Measurements from ENCODE around the gene COL4A4. TPM values are rescaled to one million over a fixed set of nuclear protein-coding genes. Genes with fewer than 3 reads are reported as not detected.
A peak's percentile ranks its signal among the peaks of the same experiment; 100 is the strongest.

COL4A4 gene
- total and polyA plus RNA-seq, 2 donors (not counting 1 experiment from before 2014, with no cell fraction given) = 0.17 to 0.76 TPM

- no peaks in the 10 kb centered on the region for H3K36me3 ChIP-seq (ENCODE audit: control insufficient read depth, insufficient read depth, low read length)
- TF ChIP-seq EZH2 (IDR thresholded peaks at IDR 0.05; ENCODE audit: low read length, missing control alignments) (peak; percentile 54), CTCF (conservative IDR thresholded peaks at IDR 0.05 in 1 of 2, IDR thresholded peaks at IDR 0.05 in 1 of 2; ENCODE audit: low read depth in 1 of 2, low read length in 2 of 2) (no peak)
- H3K27me3 ChIP-seq (ENCODE audit: control insufficient read depth, insufficient read depth, low read length) = peaks cover 13% of the 10 kb centered on the region
- no peak overlapping the region for H3K27ac ChIP-seq (ENCODE audit: insufficient read depth, low read length)
- peak overlapping the region in 1 of 4 experiments; percentile 52 for H3K4me3 ChIP-seq (replicated peaks in 1 of 4; ENCODE audit: control extremely low read depth in 1 of 4, insufficient read depth in 1 of 4, low read depth in 3 of 4, low read length in 4 of 4)
- no peak overlapping the region for H3K9ac ChIP-seq (ENCODE audit: insufficient read depth, low read length)
- H4K20me1 ChIP-seq (ENCODE audit: control insufficient read depth, extremely low read depth, insufficient read depth, low read length) = no peaks in the 10 kb centered on the region
- no peaks in the 10 kb centered on the region for H3K9me3 ChIP-seq (ENCODE audit: control insufficient read depth, insufficient read depth, low read depth, low read length)
- peak overlapping the region; percentile 68 for H3K4me2 ChIP-seq (ENCODE audit: extremely low read depth, insufficient read depth, low read length)
- DNase-seq (ENCODE audit: low read depth in 2 of 2) = no peak
- no peaks in the 10 kb centered on the region for H3K4me1 ChIP-seq (ENCODE audit: control insufficient read depth, extremely low read depth, insufficient read depth, low read length)
- H2AFZ ChIP-seq (ENCODE audit: low read length) = no peak overlapping the region
- no peaks in the 10 kb centered on the region for H3K79me2 ChIP-seq (ENCODE audit: control insufficient read depth, insufficient read depth, low read length)
These were observed 822 bp upstream of the COL4A4 start for GRCh38 chr2:227164763-227165291.

GRCh38 chr2:227163485-227163997, 464 bp downstream of the COL4A4 start:
- Histone ChIP-seq H3K4me3 (replicated peaks in 1 of 4; ENCODE audit: control extremely low read depth in 1 of 4, insufficient read depth in 1 of 4, low read depth in 3 of 4, low read length in 4 of 4) (peak overlapping the region; percentile 23 to 52 (median 34)), H3K79me2 (ENCODE audit: control insufficient read depth, insufficient read depth, low read length) (no peaks in the 10 kb centered on the region), H3K36me3 (ENCODE audit: control insufficient read depth, insufficient read depth, low read length) (no peaks in the 10 kb centered on the region), H3K27me3 (ENCODE audit: control insufficient read depth, insufficient read depth, low read length) (peaks cover 13% of the 10 kb centered on the region), H2AFZ (ENCODE audit: low read length) (no peak overlapping the region), H3K4me1 (ENCODE audit: control insufficient read depth, extremely low read depth, insufficient read depth, low read length) (no peaks in the 10 kb centered on the region), H4K20me1 (ENCODE audit: control insufficient read depth, extremely low read depth, insufficient read depth, low read length) (no peaks in the 10 kb centered on the region), H3K9ac (ENCODE audit: insufficient read depth, low read length) (no peak overlapping the region), H3K9me3 (ENCODE audit: control insufficient read depth, insufficient read depth, low read depth, low read length) (no peaks in the 10 kb centered on the region), H3K27ac (ENCODE audit: insufficient read depth, low read length) (no peak overlapping the region), H3K4me2 (ENCODE audit: extremely low read depth, insufficient read depth, low read length) (peak overlapping the region; percentile 38)
- DNase-seq (ENCODE audit: low read depth in 2 of 2) = no peak
- no peak for TF ChIP-seq CTCF (conservative IDR thresholded peaks at IDR 0.05 in 1 of 2, IDR thresholded peaks at IDR 0.05 in 1 of 2; ENCODE audit: low read depth in 1 of 2, low read length in 2 of 2)
- TF ChIP-seq EZH2 (IDR thresholded peaks at IDR 0.05; ENCODE audit: low read length, missing control alignments) = peak; percentile 56

GRCh38 chr2:227161947-227162346, 2.1 kb downstream of the COL4A4 start:
- Histone ChIP-seq H3K36me3 (ENCODE audit: control insufficient read depth, insufficient read depth, low read length) (no peaks in the 10 kb centered on the region), H3K9ac (ENCODE audit: insufficient read depth, low read length) (no peak overlapping the region), H3K27ac (ENCODE audit: insufficient read depth, low read length) (no peak overlapping the region), H3K27me3 (ENCODE audit: control insufficient read depth, insufficient read depth, low read length) (peaks cover 13% of the 10 kb centered on the region), H3K4me2 (ENCODE audit: extremely low read depth, insufficient read depth, low read length) (no peak overlapping the region), H2AFZ (ENCODE audit: low read length) (no peak overlapping the region), H4K20me1 (ENCODE audit: control insufficient read depth, extremely low read depth, insufficient read depth, low read length) (no peaks in the 10 kb centered on the region), H3K9me3 (ENCODE audit: control insufficient read depth, insufficient read depth, low read depth, low read length) (no peaks in the 10 kb centered on the region), H3K79me2 (ENCODE audit: control insufficient read depth, insufficient read depth, low read length) (no peaks in the 10 kb centered on the region), H3K4me3 (replicated peaks in 1 of 4; ENCODE audit: control extremely low read depth in 1 of 4, insufficient read depth in 1 of 4, low read depth in 3 of 4, low read length in 4 of 4) (no peak overlapping the region), H3K4me1 (ENCODE audit: control insufficient read depth, extremely low read depth, insufficient read depth, low read length) (no peaks in the 10 kb centered on the region)
- TF ChIP-seq EZH2 (IDR thresholded peaks at IDR 0.05; ENCODE audit: low read length, missing control alignments) (no peak), CTCF (conservative IDR thresholded peaks at IDR 0.05 in 1 of 2, IDR thresholded peaks at IDR 0.05 in 1 of 2; ENCODE audit: low read depth in 1 of 2, low read length in 2 of 2) (no peak)
- DNase-seq (ENCODE audit: low read depth in 2 of 2) = no peak
